GM12891 (cell line): Measurements from ENCODE around the gene DMD.
"Not testable (repeated sequence)": the region's sequence is repeated elsewhere in the genome, so short reads cannot be mapped to it uniquely, and the experiment has no call there.

Experiments
- DNase-seq: peaks from one replicate; pipeline ENCODE4 v3.0.0; 2011; ENCODE audit warnings: low spot score; ENCODE audit not compliant: insufficient read length
- FAIRE-seq: peaks from 2 replicates; lab custom pipeline; 2011; peaks lifted over from hg19 to GRCh38; lab: Jason Lieb, UNC
- PAX5 ChIP-seq: IDR thresholded peaks from 2 replicates; pipeline ENCODE4 v1.6.1; 2011; ENCODE audit warnings: low read length, moderate library complexity, mild to moderate bottlenecking; ENCODE audit not compliant: insufficient read depth, severe bottlenecking
- POLR2A ChIP-seq: IDR thresholded peaks from 2 replicates; pipeline ENCODE4 v1.6.1; 2011; ENCODE audit warnings: low read depth, low read length, control low read depth
- POLR2AphosphoS5 ChIP-seq: IDR thresholded peaks from 2 replicates; pipeline ENCODE4 v1.6.1; 2011; ENCODE audit warnings: low read depth, low read length, control low read depth
- POU2F2 ChIP-seq: IDR thresholded peaks from 2 replicates; pipeline ENCODE4 v1.6.1; 2011; ENCODE audit warnings: low read depth, mild to moderate bottlenecking, control low read depth, low read length, moderate library complexity
- SPI1 ChIP-seq: IDR thresholded peaks from 2 replicates; pipeline ENCODE4 v1.6.1; 2011; ENCODE audit warnings: low read depth, low read length, control low read depth
- TAF1 ChIP-seq: IDR thresholded peaks from 2 replicates; pipeline ENCODE4 v1.6.1; 2011; ENCODE audit warnings: low read depth, low read length, control low read depth

The DMD gene

DNA sequence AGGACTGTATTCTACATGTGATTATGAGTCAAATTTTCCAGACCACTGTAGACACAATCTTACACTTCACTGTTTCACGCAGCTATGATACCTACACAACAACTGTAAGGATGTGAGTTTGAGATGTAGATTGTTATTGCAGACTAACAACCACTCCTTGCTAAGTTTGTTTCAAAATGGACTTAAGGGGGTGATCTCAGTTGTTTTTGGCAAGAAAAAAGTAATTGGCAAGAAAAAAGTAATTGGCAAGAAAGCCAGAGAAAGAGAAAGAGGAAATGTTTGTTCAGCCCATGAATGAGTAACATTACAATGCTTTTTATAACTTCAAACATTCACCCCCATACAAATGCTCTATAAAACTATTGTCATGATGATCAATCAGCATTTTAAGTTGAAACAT is 466.4 kb downstream of the DMD start:
- DNase-seq (no peak), FAIRE-seq (no peak)
- no peak for TF ChIP-seq PAX5
- no peak for TF ChIP-seq SPI1
- TF ChIP-seq POU2F2, result no peak
- no peak for TF ChIP-seq POLR2AphosphoS5
- TF ChIP-seq TAF1, result no peak
- TF ChIP-seq POLR2A, result no peak

DNA sequence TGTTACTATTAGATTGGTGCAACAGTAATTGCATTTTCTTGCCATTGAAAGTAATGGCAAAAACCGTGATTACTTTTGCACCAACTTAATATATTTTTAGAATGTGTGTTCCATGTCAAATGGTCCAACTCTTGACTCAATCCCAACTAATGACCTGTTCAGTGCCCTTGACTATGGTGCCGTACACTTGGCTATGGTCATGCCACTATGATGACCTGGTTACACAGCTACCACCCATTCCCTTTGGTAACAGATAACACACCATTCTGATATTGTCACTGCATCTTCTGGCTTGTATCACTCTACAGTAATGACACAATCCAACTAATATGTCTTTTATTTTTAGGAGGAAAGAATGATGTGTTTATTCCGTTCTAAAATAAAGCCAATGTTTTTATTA is 469.4 kb downstream of the DMD start:
- FAIRE-seq (peak; percentile 31), DNase-seq (no peak)
- TF ChIP-seq POLR2AphosphoS5 (no peak), SPI1 (no peak), PAX5 (no peak), POLR2A (no peak), TAF1 (no peak), POU2F2 (no peak)

DNA sequence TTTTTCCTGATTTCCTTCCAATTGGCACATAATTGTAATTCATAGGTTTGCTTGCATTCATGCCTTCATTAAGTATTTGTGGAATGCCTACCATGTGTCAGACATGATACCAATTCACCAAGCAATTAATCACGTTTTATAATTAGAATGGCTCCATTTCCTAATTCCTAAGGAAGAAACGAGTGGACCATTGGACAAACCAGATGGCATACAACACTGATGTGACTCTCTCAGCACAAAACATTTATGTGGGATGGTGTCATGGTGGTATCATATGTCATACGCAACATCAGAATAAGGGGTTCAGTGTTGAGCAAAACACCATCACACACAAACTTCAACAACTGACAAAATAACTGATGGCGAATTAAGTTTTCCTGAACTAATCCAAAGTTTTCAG is 502.8 kb downstream of the DMD start:
- TF ChIP-seq PAX5 (no peak), SPI1 (no peak), POLR2AphosphoS5 (no peak), TAF1 (no peak), POLR2A (no peak), POU2F2 (no peak)
- FAIRE-seq (no peak), DNase-seq (no peak)

DNA sequence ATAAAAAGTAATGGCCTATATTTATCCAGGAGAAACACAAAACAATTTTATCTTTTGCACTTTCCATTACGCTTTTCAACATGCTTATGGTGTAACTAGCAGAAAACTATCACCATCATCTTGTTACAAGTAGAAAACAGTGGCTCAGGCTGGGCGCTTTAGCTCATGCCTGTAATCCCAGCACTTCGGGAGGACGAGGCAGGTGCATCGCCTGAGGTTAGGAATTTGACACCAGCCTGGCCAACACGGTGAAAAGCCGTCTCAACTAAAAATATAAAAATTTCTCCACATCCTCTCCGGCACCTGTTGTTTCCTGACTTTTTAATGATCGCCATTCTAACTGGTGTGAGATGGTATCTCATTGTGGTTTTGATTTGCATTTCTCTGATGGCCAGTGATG is 506.0 kb downstream of the DMD start:
- DNase-seq, FAIRE-seq: not testable (repeated sequence)

DNA sequence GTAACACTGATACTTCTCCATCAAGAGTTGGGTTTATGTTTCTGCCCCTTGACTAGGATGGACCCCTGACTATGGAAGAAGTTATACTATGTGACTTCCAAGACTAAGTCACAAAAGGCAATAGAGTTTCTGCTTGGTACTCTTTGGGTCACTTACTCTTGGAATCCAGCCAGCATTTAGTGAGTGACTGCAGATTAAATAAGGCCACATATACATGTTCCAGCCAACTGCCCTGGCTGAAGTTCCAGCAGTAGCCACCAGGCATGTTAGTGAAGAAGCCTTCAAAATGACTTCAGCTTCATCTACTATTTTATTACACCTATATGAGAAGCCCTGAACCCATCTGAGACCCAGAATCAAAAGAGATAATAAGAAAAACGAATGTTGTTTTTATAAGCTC is 524.0 kb downstream of the DMD start:
- FAIRE-seq, result no peak
- TF ChIP-seq POLR2A (no peak), SPI1 (no peak), TAF1 (no peak), POU2F2 (no peak), POLR2AphosphoS5 (no peak), PAX5 (no peak)
- no peak for DNase-seq

DNA sequence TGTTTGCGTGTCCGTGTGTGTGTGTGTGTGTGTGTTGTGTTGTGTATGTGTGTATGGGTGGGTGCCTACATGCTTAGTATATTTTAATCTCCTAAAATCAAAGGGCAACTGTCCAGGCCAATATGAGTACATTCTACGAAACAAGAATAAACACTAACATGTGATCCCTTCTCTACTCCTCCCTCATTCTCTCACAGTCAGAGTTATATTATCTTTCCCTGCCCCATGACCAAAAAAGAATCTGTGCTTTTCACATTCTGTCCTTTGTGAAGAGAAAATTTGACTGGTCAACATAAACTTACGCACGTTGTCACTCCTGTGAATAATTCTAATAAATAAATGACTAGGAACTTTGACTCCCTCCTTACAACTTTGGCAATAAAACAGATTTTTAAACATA is 532.9 kb downstream of the DMD start:
- no peak for TF ChIP-seq TAF1
- TF ChIP-seq POU2F2, result no peak
- no peak for TF ChIP-seq POLR2AphosphoS5
- no peak for TF ChIP-seq SPI1
- TF ChIP-seq POLR2A, result no peak
- TF ChIP-seq PAX5, result no peak
- FAIRE-seq (no peak), DNase-seq (no peak)

DNA sequence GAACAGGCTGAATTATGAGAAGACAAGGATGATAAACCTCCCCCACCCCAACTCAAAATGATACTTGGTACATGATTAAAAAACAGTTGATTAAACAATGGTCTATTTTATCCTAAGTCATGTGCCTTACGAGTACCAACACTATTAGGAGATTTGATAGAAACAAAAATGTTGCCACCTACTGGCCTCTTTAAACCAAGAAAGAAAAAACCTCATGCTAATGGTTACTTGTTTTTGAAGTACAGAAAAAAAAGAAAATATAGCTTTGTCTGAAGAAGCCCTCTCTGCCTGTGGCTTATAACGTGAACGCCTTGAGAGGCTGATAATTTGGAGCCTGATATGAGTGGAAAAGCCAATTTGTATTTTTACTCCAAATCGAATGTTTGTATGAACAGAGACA is 538.2 kb downstream of the DMD start:
- TF ChIP-seq TAF1 (no peak), SPI1 (no peak), POU2F2 (no peak), POLR2AphosphoS5 (no peak), POLR2A (no peak), PAX5 (no peak)
- DNase-seq (no peak), FAIRE-seq (no peak)

DNA sequence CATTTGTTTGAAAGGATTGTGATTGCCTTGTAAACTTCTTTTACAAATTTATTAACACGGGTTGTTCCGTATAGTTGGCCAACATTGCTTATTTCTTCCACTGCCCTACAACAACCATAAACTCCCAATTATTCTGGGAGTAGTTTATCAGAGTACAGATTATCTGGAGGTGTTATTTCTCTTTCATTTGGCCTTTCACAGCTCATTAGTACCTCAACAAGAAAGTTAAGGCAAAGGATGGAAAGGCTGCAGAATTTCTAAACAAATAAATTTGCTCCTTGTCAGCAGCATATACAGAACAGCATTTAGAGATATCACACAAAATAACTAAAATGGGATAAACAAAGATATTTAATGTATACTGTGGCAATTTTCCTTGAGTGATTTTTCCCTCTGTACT is 548.8 kb downstream of the DMD start:
- DNase-seq (no peak), FAIRE-seq (no peak)

DNA sequence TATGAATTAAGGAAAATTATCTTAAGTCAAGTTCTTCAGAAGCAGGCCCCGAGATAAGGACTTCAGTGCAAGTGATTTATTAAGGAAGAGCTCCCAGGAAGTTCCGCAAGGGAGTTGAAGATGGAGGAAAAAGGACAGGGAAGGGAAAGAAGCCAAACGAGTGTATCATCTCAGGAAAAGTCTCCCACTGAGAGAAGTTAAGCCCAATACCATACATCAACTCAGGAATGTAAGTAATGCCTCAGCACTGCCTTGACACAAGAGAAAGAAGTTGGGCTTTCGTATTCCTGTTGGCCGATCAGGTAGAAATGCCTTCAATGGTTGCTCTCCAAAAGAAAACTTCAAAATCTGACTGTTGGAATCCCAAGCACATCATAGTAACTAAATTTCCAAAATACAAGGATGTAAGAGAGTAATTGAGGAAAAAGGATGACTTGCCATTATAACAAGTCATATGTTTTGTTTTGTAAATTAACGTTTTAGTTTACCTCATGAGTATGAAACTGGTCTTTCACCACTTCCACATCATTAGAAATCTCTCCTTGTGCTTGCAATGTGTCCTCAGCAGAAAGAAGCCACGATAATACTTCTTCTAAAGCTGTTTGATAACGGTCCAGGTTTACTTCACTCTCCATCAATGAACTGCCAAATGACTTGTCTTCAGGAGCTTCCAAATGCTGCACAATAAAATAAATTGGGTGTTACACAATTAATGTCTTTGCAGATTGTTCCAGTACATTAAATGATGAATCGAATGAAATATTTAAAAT is 566.7 kb downstream of the DMD start:
- no peak for FAIRE-seq
- TF ChIP-seq TAF1 (no peak), POU2F2 (no peak), POLR2A (no peak), PAX5 (no peak), POLR2AphosphoS5 (no peak), SPI1 (no peak)
- DNase-seq, result no peak

More for the DNA sequence above, 548.8 kb downstream of the DMD start:
- TF ChIP-seq PAX5 (no peak), SPI1 (no peak)

DNA sequence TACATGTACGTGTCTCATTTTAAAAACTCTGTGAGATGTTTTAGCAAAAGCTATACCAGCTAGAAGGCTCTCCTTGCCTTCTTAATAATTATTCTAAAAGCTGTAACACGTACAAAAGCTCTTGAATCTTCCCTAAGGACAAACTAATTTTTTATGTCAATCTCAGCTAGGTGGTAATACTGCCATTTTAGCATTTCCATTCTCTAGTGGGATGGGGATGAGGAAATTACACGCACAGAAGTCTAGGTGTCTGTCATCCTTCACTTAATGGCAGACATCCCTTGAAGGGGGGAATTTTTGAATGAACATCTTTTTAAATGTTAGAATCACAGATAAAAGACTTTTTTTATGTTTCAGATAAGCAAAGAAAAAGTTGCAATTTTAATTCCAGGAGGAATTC is 569.1 kb downstream of the DMD start:
- TF ChIP-seq POLR2A (no peak), POU2F2 (no peak), SPI1 (no peak), TAF1 (no peak), POLR2AphosphoS5 (no peak), PAX5 (no peak)
- no peak for FAIRE-seq

More for the DNA sequence above, 569.1 kb downstream of the DMD start:
- DNase-seq, result no peak
